A673 (cell line): ENCODE data around the gene CNNM1.

Experiments used
- CTCF ChIP-seq: fragments of 300-800, 200-600 bp; sonication (generic); conservative IDR thresholded peaks from 2 replicates; pipeline ENCODE4 v1.5.1; 2017; ENCODE audit warnings: low read depth, mild to moderate bottlenecking, antibody characterized with exemption, low read length, moderate library complexity, mixed read lengths
- EZH2 ChIP-seq: fragments of 200-600 bp; sonication (generic); IDR thresholded peaks from 2 replicates; pipeline ENCODE4 v1.6.1; 2017; ENCODE audit warnings: borderline replicate concordance, low read depth, mild to moderate bottlenecking, mixed read lengths, antibody characterized with exemption, low read length; ENCODE audit not compliant: poor library complexity, severe bottlenecking

GRCh38 chr10:99318475-99318874 lies 10.7 kb upstream of the CNNM1 start:
- no peak for TF ChIP-seq CTCF
- no peak for TF ChIP-seq EZH2
